PC-3 (cell line): ENCODE measurements around the gene PAIP1. TPM values are rescaled to one million over a fixed set of nuclear protein-coding genes. Genes with fewer than 3 reads are reported as not detected.

Experiments
- ATAC-seq: fragments of 200-7000 bp; cut with Tn5 transposase; 2 replicates; pipeline ENCODE4 v1.9.1; 2020; ENCODE audit warnings: mild to moderate bottlenecking, moderate library complexity
- BruUV-seq: library from RNA; stranded (reverse); fragments of 400-500 nt; replicated peaks from 2 replicates; lab custom pipeline; 2021; lab: Mats Ljungman, UMichigan
- CTCF ChIA-PET: fragments of 300-600 bp; sonication (Branson Sonifier 250); formaldehyde crosslinking; loops from one replicate; lab custom pipeline; 2022; ENCODE audit warnings: antibody characterized with exemption; lab: Charles Lee
- POLR2A ChIA-PET: fragments of 300-600 bp; sonication (Branson Sonifier 250); formaldehyde crosslinking; loops from one replicate; lab custom pipeline; 2022; ENCODE audit warnings: antibody characterized with exemption; ENCODE audit not compliant: unreplicated experiment; lab: Charles Lee
- DNase-seq: peaks from one replicate; pipeline ENCODE4 v3.0.0-alpha.2; 2015
- H2AFZ ChIP-seq: fragments of 300-600 bp; sonication (generic); 2 replicates; pipeline ENCODE4 v1.6.0; 2016; ENCODE audit warnings: antibody characterized with exemption, low read length
- H3F3A ChIP-seq: fragments of 300-600 bp; sonication (generic); one replicate; pipeline ENCODE4 v1.6.0; 2017; ENCODE audit warnings: antibody characterized with exemption, low read length, control low read depth, mild to moderate bottlenecking; ENCODE audit not compliant: unreplicated experiment
- H3K27ac ChIP-seq: fragments of 300-600 bp; sonication (generic); 2 replicates; pipeline ENCODE4 v1.5.1; 2016; ENCODE audit warnings: mild to moderate bottlenecking, low read length
- H3K27me3 ChIP-seq: fragments of 300-600 bp; sonication (generic); 2 replicates; pipeline ENCODE4 v1.6.1; 2016; ENCODE audit warnings: low read length, mixed read lengths
- H3K36me3 ChIP-seq: fragments of 300-600 bp; sonication (generic); 2 replicates; pipeline ENCODE4 v1.6.1; 2016; ENCODE audit warnings: low read depth, mixed run types, low read length, mixed read lengths
- H3K4me1 ChIP-seq: fragments of 300-600 bp; sonication (generic); 2 replicates; pipeline ENCODE4 v1.5.1; 2016; ENCODE audit warnings: low read length; ENCODE audit not compliant: insufficient read depth
- H3K4me2 ChIP-seq: fragments of 300-600 bp; sonication (generic); 2 replicates; pipeline ENCODE4 v1.6.0; 2016; ENCODE audit warnings: low read length
- H3K4me3 ChIP-seq: fragments of 300-600 bp; sonication (generic); 2 replicates; pipeline ENCODE4 v1.5.1; 2016; ENCODE audit warnings: mild to moderate bottlenecking, low read length, mixed read lengths
- H3K79me2 ChIP-seq: fragments of 300-600 bp; sonication (generic); 2 replicates; pipeline ENCODE4 v1.6.1; 2017; ENCODE audit warnings: low read length, mixed read lengths
- H3K9ac ChIP-seq: fragments of 300-600 bp; sonication (generic); 2 replicates; pipeline ENCODE4 v1.6.0; 2016; ENCODE audit warnings: mild to moderate bottlenecking, low read length
- H3K9me2 ChIP-seq: fragments of 300-600 bp; sonication (generic); replicated peaks from 2 replicates; pipeline ENCODE4 v1.6.1; 2016; ENCODE audit warnings: mixed run types, low read length, mixed read lengths
- H3K9me3 ChIP-seq: fragments of 300-600 bp; sonication (generic); 2 replicates; pipeline ENCODE4 v1.6.1; 2016; ENCODE audit warnings: low read length, mixed read lengths
- H4K20me1 ChIP-seq: fragments of 300-600 bp; sonication (generic); 2 replicates; pipeline ENCODE4 v1.6.1; 2016; ENCODE audit warnings: low read length, mixed read lengths
- EZH2 ChIP-seq: fragments of 300-600 bp; sonication (generic); IDR thresholded peaks from one replicate; pipeline ENCODE4 v1.6.1; 2017; ENCODE audit warnings: antibody characterized with exemption, mild to moderate bottlenecking, low read length; ENCODE audit not compliant: unreplicated experiment
- EZH2phosphoT487 ChIP-seq: fragments of 300-600 bp; sonication (generic); IDR thresholded peaks from 2 replicates; pipeline ENCODE4 v1.6.1; 2018; ENCODE audit warnings: mild to moderate bottlenecking, antibody characterized with exemption, low read length, borderline replicate concordance
- intact Hi-C: fragments of 100-400 bp; cut with micrococcal nuclease; formaldehyde crosslinking; loops from 2 replicates; pipeline ENCODE4 v1.9.0; 2023
- total RNA-seq: library from RNA; depleted of rRNA; stranded (reverse); fragments of >200 nt; gene quantifications from 2 replicates; pipeline ENCODE4 v1.2.3, GENCODE V29; 2014
- TF ChIP-seq, protein P1 (sequence below): fragments of 300-600 bp; sonication (generic); conservative IDR thresholded peaks from 2 replicates; pipeline ENCODE4 v1.5.1; 2017; ENCODE audit warnings: antibody characterized with exemption, low read depth, mild to moderate bottlenecking, low read length

Gene PAIP1
- total RNA-seq, 1 experiment from 2014 or later: 142 TPM

DNA sequence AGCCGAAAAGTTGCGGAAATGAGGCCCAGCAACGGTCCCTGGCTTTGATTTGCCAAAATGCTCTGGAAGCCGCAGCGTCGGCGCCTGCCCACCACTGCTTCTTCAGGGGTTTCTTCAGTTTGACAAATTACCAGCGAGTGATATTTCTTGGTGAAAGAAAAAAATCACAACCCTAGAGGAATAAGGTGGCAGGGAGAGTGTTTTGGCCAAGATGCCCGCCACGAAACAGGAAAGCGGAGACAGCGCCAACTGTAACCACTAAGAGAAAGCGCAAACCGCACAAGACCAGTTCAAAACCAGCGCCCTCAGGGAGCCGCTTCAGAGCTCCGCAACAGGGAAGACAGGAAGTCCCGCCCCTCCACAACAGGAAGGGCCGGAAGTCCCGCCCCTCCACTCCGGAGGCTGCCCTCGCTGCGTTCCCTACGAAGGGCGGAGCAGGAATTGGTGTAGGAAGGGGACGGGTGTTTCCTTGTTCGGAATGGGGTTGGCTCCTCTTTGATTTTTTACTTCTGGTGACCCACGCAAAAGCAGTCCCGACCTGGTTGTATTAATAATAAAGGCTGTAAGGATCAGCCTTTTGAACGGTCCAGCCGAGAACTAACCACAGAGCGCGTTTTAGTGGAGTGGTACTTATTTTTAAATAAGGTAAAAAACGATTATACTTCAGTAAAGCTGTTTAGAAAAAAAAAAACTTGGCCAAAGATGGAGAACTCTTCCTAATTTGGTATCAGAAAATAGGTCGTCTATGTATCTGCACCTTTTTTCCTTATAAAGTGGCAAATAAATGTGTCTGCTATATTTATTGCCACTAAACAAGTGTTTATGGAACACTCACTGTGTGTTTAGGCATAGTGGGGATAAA lies 41.8 kb downstream of the PAIP1 start, which contains the start of gene C5orf34:
C5orf34 (minus strand) TSS at position 333 of the 862 bp plus-strand sequence. CDS start 5,809 bp downstream, outside the sequence.
- Histone ChIP-seq H3K79me2 (peaks cover 26% of the 10 kb centered on the region), H3K27ac (peak within 1 kb of the TSS; percentile 66), H3K4me3 (peak within 1 kb of the TSS; percentile 82), H3K9me3 (no peaks in the 10 kb centered on the region), H3K27me3 (no peaks in the 10 kb centered on the region), H3F3A (no peaks in the 10 kb centered on the region), H3K36me3 (no peaks in the 10 kb centered on the region), H3K4me2 (peak within 1 kb of the TSS; percentile 89), H4K20me1 (no peaks in the 10 kb centered on the region), H3K9ac (peak within 1 kb of the TSS; percentile 84), H3K9me2 (no peaks in the 10 kb centered on the region), H2AFZ (peak within 1 kb of the TSS; percentile 95), H3K4me1 (peaks cover 18% of the 10 kb centered on the region)
- POLR2A ChIA-PET: interaction anchor here (0.6 to 2.0 kb wide), 3 partner anchors 31 to 603 kb away, joined by 3 to 17 read pairs (median 3); partner anchors contain the start of gene TMEM267
- intact Hi-C loops: loop anchor here (1.0 kb wide), 3 partner anchors 31 to 118 kb away; no protein-coding TSS in a partner anchor
- CTCF ChIA-PET: interaction anchor here (1.0 kb wide), 1 partner anchor 31 kb away, joined by 5 read pairs; the partner anchor contains the start of gene TMEM267
- TSS peak; percentile 95 for BruUV-seq
- peak; percentile 99 for DNase-seq
- TF ChIP-seq EZH2: no peak
- no peak for TF ChIP-seq EZH2phosphoT487
- TF ChIP-seq, protein P1, sequence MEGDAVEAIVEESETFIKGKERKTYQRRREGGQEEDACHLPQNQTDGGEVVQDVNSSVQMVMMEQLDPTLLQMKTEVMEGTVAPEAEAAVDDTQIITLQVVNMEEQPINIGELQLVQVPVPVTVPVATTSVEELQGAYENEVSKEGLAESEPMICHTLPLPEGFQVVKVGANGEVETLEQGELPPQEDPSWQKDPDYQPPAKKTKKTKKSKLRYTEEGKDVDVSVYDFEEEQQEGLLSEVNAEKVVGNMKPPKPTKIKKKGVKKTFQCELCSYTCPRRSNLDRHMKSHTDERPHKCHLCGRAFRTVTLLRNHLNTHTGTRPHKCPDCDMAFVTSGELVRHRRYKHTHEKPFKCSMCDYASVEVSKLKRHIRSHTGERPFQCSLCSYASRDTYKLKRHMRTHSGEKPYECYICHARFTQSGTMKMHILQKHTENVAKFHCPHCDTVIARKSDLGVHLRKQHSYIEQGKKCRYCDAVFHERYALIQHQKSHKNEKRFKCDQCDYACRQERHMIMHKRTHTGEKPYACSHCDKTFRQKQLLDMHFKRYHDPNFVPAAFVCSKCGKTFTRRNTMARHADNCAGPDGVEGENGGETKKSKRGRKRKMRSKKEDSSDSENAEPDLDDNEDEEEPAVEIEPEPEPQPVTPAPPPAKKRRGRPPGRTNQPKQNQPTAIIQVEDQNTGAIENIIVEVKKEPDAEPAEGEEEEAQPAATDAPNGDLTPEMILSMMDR: 0 out of 2 replicates have a peak, but pooled peaks have one; percentile 21
- peak; percentile 98 for ATAC-seq

DNA sequence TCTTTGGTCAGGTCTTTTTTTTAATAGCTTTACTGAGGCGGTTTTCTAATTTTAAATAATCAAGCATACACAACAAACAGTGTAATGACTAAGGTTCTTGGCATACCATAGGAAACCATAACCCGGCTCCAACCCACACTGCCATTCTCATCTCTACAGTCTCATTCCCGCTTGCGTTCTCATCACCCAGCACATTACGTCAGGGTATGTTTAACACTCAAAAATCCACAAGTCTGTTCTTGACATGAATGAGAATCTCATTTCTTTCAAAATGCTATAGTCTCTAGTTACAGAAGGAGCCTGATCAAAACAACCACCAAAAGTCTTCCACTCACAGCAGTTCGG lies 42.4 kb downstream of the PAIP1 start:
- TSS peak; percentile 87 for BruUV-seq
- peak; percentile 53 for DNase-seq

More for the DNA sequence above, 42.4 kb downstream of the PAIP1 start:
- peak overlapping the region; percentile 84 for H3K9ac ChIP-seq
- peak overlapping the region; percentile 66 for H3K27ac ChIP-seq
- H3K4me2 ChIP-seq: peak overlapping the region; percentile 89
- peaks cover 26% of the 10 kb centered on the region for H3K79me2 ChIP-seq
- intact Hi-C loops: no loop called here
- peaks cover 18% of the 10 kb centered on the region for H3K4me1 ChIP-seq
- H3K9me2 ChIP-seq: no peaks in the 10 kb centered on the region
- peak overlapping the region; percentile 95 for H2AFZ ChIP-seq
- TF ChIP-seq EZH2phosphoT487 (no peak), EZH2 (no peak)
- TF ChIP-seq, protein P1: no peak
- H3K27me3 ChIP-seq: no peaks in the 10 kb centered on the region
- no peaks in the 10 kb centered on the region for H4K20me1 ChIP-seq
- no peaks in the 10 kb centered on the region for H3K9me3 ChIP-seq
- H3K4me3 ChIP-seq: peak overlapping the region; percentile 82
- no peaks in the 10 kb centered on the region for H3K36me3 ChIP-seq
- ChIA-PET CTCF (interaction anchor here (1.0 kb wide), 1 partner anchor 31 kb away, joined by 5 read pairs; the partner anchor contains the start of gene TMEM267), POLR2A (interaction anchor here (0.6 to 2.0 kb wide), 3 partner anchors 30 to 602 kb away, joined by 3 to 17 read pairs (median 3); partner anchors contain the start of gene TMEM267)
- ATAC-seq: peak; percentile 63
- no peaks in the 10 kb centered on the region for H3F3A ChIP-seq
